GM12865 (cell line): Measurements from ENCODE around the gene NOD1.

ENCODE experiments used
- DNase-seq: peaks from one replicate; pipeline ENCODE4 v3.0.0; 2010; ENCODE audit warnings: low read depth
- H3K4me3 ChIP-seq: 2 replicates; pipeline ENCODE4 v1.5.1; 2011; ENCODE audit warnings: mild to moderate bottlenecking, low read depth, low read length, control low read depth
- CTCF ChIP-seq: IDR thresholded peaks from 2 replicates; pipeline ENCODE4 v1.5.1; 2011; ENCODE audit warnings: low read length, control low read depth, low read depth, inconsistent platforms; ENCODE audit not compliant: insufficient read depth; ENCODE audit errors: missing control alignments

Gene NOD1

GRCh38 chr7:30436046-30436445, 42.5 kb downstream of the NOD1 start:
- DNase-seq: no peak
- no peak for TF ChIP-seq CTCF
- no peak overlapping the region for H3K4me3 ChIP-seq

- TF ChIP-seq CTCF: no peak
- no peak for DNase-seq
- H3K4me3 ChIP-seq: no peak overlapping the region
Measured at GRCh38 chr7:30434140-30434799, 44.3 kb downstream of the NOD1 start.

- no peak for DNase-seq
- TF ChIP-seq CTCF: no peak
- no peak overlapping the region for H3K4me3 ChIP-seq
Measured at GRCh38 chr7:30433506-30433905, 45.1 kb downstream of the NOD1 start.

- TF ChIP-seq CTCF: no peak
- H3K4me3 ChIP-seq: no peak overlapping the region
- no peak for DNase-seq
Measured at GRCh38 chr7:30433082-30433481, 45.5 kb downstream of the NOD1 start.

- DNase-seq: no peak
- H3K4me3 ChIP-seq: no peak overlapping the region
- TF ChIP-seq CTCF: no peak
Measured at GRCh38 chr7:30430777-30431176, 47.8 kb downstream of the NOD1 start.

- TF ChIP-seq CTCF: no peak
- H3K4me3 ChIP-seq: no peak overlapping the region
- no peak for DNase-seq
Measured at GRCh38 chr7:30430276-30430675, 48.3 kb downstream of the NOD1 start.

- H3K4me3 ChIP-seq: no peak overlapping the region
- no peak for TF ChIP-seq CTCF
- no peak for DNase-seq
Measured at GRCh38 chr7:30429156-30429530, 49.4 kb downstream of the NOD1 start.
